ENCODE results near the gene ELMO3. TPM values are rescaled to one million over a fixed set of nuclear protein-coding genes. Genes with fewer than 3 reads are reported as not detected.

ELMO3 gene
- total and polyA plus RNA-seq, 2 of the 13 experiments (the other 11 are each of a cell fraction or from before 2014, with no cell fraction given), result 2.6 to 4.0 TPM

GRCh38 chr16:67170168-67170948 is 28.6 kb upstream of the ELMO3 start, which contains the start of gene NOL3 (continued):
- TF ChIP-seq ZBTB10 (CRISPR knock-in tag; IDR thresholded peaks at IDR 0.05; ENCODE audit: borderline replicate concordance) (no peak), ZNF362 (CRISPR knock-in tag; IDR thresholded peaks at IDR 0.05; ENCODE audit: borderline replicate concordance) (no peak), KAT2B (IDR thresholded peaks at IDR 0.05; ENCODE audit: borderline replicate concordance, low read depth, low read length) (no peak), CREM (IDR thresholded peaks at IDR 0.05) (0 out of 2 replicates have a peak, but pooled peaks have one; percentile 41), CREM (CRISPR knock-in tag; IDR thresholded peaks at IDR 0.05) (no peak), ZFX (CRISPR knock-in tag; IDR thresholded peaks at IDR 0.05; ENCODE audit: low read depth) (peak; percentile 96), MTA3 (CRISPR knock-in tag; IDR thresholded peaks at IDR 0.05) (no peak), RCOR2 (CRISPR knock-in tag; IDR thresholded peaks at IDR 0.05) (0 out of 2 replicates have a peak, but pooled peaks have one; percentile 9), GFI1 (CRISPR knock-in tag; IDR thresholded peaks at IDR 0.05; ENCODE audit: borderline replicate concordance) (peak; percentile 62; the same call in 1 of the 2 replicates), ZBTB3 (CRISPR knock-in tag; IDR thresholded peaks at IDR 0.05; ENCODE audit: borderline replicate concordance, low read depth) (no peak), EED (CRISPR knock-in tag; IDR thresholded peaks at IDR 0.05) (no peak), PHB2 (IDR thresholded peaks at IDR 0.05; ENCODE audit: partially characterized antibody) (no peak), ZNF570 (CRISPR knock-in tag; IDR thresholded peaks at IDR 0.05; ENCODE audit: borderline replicate concordance) (no peak), CEBPB (IDR thresholded peaks at IDR 0.05; ENCODE audit: borderline replicate concordance, low read depth, low read length) (no peak), ZUFSP (CRISPR knock-in tag; IDR thresholded peaks at IDR 0.05; ENCODE audit: borderline replicate concordance) (no peak), ZNF33B (CRISPR knock-in tag; IDR thresholded peaks at IDR 0.05) (0 out of 2 replicates have a peak, but pooled peaks have one; percentile 39), TMF1 (CRISPR knock-in tag; IDR thresholded peaks at IDR 0.05; ENCODE audit: low read depth) (no peak), KAT8 (CRISPR knock-in tag; IDR thresholded peaks at IDR 0.05) (0 out of 2 replicates have a peak, but pooled peaks have one; percentile 49), ZNF275 (CRISPR knock-in tag; IDR thresholded peaks at IDR 0.05; ENCODE audit: borderline replicate concordance) (no peak; the same call in 1 of the 2 replicates), STAT5B (CRISPR knock-in tag; IDR thresholded peaks at IDR 0.05) (no peak), ZBTB26 (CRISPR knock-in tag; IDR thresholded peaks at IDR 0.05; ENCODE audit: borderline replicate concordance) (peak; percentile 64; the same call in 1 of the 2 replicates), GZF1 (CRISPR knock-in tag; IDR thresholded peaks at IDR 0.05) (no peak)

Measured in HepG2 (cell line).